Ishikawa (cell line): ENCODE measurements around the gene TNS1.

ENCODE experiments used
- CEBPB ChIP-seq: IDR thresholded peaks from 2 replicates; pipeline ENCODE4 v1.6.1; 2012
- CREB1 ChIP-seq: IDR thresholded peaks from 2 replicates; pipeline ENCODE4 v1.6.1; 2012; ENCODE audit warnings: low read depth
- EGR1 ChIP-seq: IDR thresholded peaks from 2 replicates; pipeline ENCODE4 v1.6.1; 2012
- EP300 ChIP-seq: IDR thresholded peaks from 2 replicates; pipeline ENCODE4 v1.6.1; 2012; ENCODE audit warnings: borderline replicate concordance
- FOXM1 ChIP-seq: IDR thresholded peaks from 2 replicates; pipeline ENCODE4 v1.6.1; 2012; ENCODE audit warnings: low read depth, borderline replicate concordance
- MAX ChIP-seq: IDR thresholded peaks from 2 replicates; pipeline ENCODE4 v1.6.1; 2012
- NFIC ChIP-seq: IDR thresholded peaks from 2 replicates; pipeline ENCODE4 v1.6.1; 2012
- RAD21 ChIP-seq: IDR thresholded peaks from 2 replicates; pipeline ENCODE4 v1.6.1; 2012; ENCODE audit warnings: low read depth
- REST ChIP-seq: IDR thresholded peaks from 2 replicates; pipeline ENCODE4 v1.6.1; 2012; ENCODE audit warnings: low read depth, mild to moderate bottlenecking
- TAF1 ChIP-seq: IDR thresholded peaks from 2 replicates; pipeline ENCODE4 v1.6.1; 2012; ENCODE audit warnings: low read depth, mild to moderate bottlenecking
- TCF12 ChIP-seq: IDR thresholded peaks from 2 replicates; pipeline ENCODE4 v1.6.1; 2012; ENCODE audit warnings: low read depth
- TEAD4 ChIP-seq: IDR thresholded peaks from 2 replicates; pipeline ENCODE4 v1.6.1; 2012
- USF1 ChIP-seq: IDR thresholded peaks from 2 replicates; pipeline ENCODE4 v1.6.1; 2012
- YY1 ChIP-seq: IDR thresholded peaks from 2 replicates; pipeline ENCODE4 v1.6.1; 2012; ENCODE audit warnings: low read depth
- ZBTB7A ChIP-seq: IDR thresholded peaks from 2 replicates; pipeline ENCODE4 v1.6.1; 2012; ENCODE audit warnings: low read depth

The TNS1 gene

GRCh38 chr2:218002845-218003180, at the start of gene TNS1:
TNS1 (minus strand) TSS chr2:218002995; CDS start chr2:218002872, 123 bp downstream.
- TF ChIP-seq TEAD4, result no peak
- no peak for TF ChIP-seq RAD21
- no peak for TF ChIP-seq YY1
- no peak for TF ChIP-seq FOXM1
- no peak for TF ChIP-seq NFIC
- TF ChIP-seq TCF12, result no peak
- TF ChIP-seq TAF1, result no peak
- no peak for TF ChIP-seq USF1
- no peak for TF ChIP-seq ZBTB7A
- TF ChIP-seq REST, result no peak
- no peak for TF ChIP-seq EGR1
- TF ChIP-seq CEBPB, result no peak
- no peak for TF ChIP-seq EP300
- no peak for TF ChIP-seq MAX
- no peak for TF ChIP-seq CREB1

GRCh38 chr2:218051903-218052302, 49.1 kb upstream of the TNS1 start:
- TF ChIP-seq EGR1 (no peak), MAX (no peak), TAF1 (no peak), FOXM1 (no peak), RAD21 (no peak), TEAD4 (no peak), CREB1 (no peak), USF1 (no peak), CEBPB (no peak), ZBTB7A (no peak), NFIC (no peak)

GRCh38 chr2:218047536-218048225, 44.9 kb upstream of the TNS1 start:
- no peak for TF ChIP-seq TAF1

- TF ChIP-seq EP300 (no peak), TEAD4 (no peak), ZBTB7A (no peak), RAD21 (no peak), USF1 (no peak), NFIC (no peak), MAX (no peak), REST (no peak), CREB1 (no peak), FOXM1 (no peak), YY1 (no peak), EGR1 (no peak), TCF12 (no peak), CEBPB (no peak), TAF1 (no peak)
Observed at GRCh38 chr2:218046238-218046637, 43.4 kb upstream of the TNS1 start.

GRCh38 chr2:218043701-218044109, 40.9 kb upstream of the TNS1 start:
- TF ChIP-seq YY1 (no peak), TCF12 (no peak), EGR1 (no peak), USF1 (no peak)
